ENCODE data around the gene BCS1L. TPM values are rescaled to one million over a fixed set of nuclear protein-coding genes. Genes with fewer than 3 reads are reported as not detected.

Gene BCS1L
- total and polyA plus RNA-seq, 2 of the 13 experiments (the other 11 are each of a cell fraction or from before 2014, with no cell fraction given): 48.9 to 76.0 TPM

GRCh38 chr2:218710687-218711549 is 51.4 kb downstream of the BCS1L start, which contains the start of gene TTLL4 (continued):
- TF ChIP-seq ZNF512 (CRISPR knock-in tag; IDR thresholded peaks at IDR 0.05): peak; percentile 91
- peak; percentile 92 for TF ChIP-seq HOXA3 (CRISPR knock-in tag; IDR thresholded peaks at IDR 0.05)
- TF ChIP-seq ATAD3A (CRISPR knock-in tag; IDR thresholded peaks at IDR 0.05): no peak
- no peak; the same call in 1 of the 2 replicates for TF ChIP-seq ZNF503 (CRISPR knock-in tag; IDR thresholded peaks at IDR 0.05)
- TF ChIP-seq TMF1 (CRISPR knock-in tag; IDR thresholded peaks at IDR 0.05; ENCODE audit: low read depth): peak; percentile 96
- TF ChIP-seq ZSCAN30 (CRISPR knock-in tag; IDR thresholded peaks at IDR 0.05): peak; percentile 73; the same call in 1 of the 2 replicates
- TF ChIP-seq ZNF18 (CRISPR knock-in tag; IDR thresholded peaks at IDR 0.05; ENCODE audit: insufficient replicate concordance): peak; percentile 98
- peak; percentile 57 for TF ChIP-seq RBM39 (IDR thresholded peaks at IDR 0.05; ENCODE audit: low read depth, low read length, poor library complexity, severe bottlenecking)
- peak; percentile 76; the same call in 1 of the 2 replicates for TF ChIP-seq ZNF446 (CRISPR knock-in tag; IDR thresholded peaks at IDR 0.05)
- peak; percentile 28; the same call in 1 of the 2 replicates for TF ChIP-seq ZNF263 (CRISPR knock-in tag; IDR thresholded peaks at IDR 0.05)
- peak; percentile 96 for TF ChIP-seq MXD4 (CRISPR knock-in tag; IDR thresholded peaks at IDR 0.05)
- TF ChIP-seq ZNF33A (CRISPR knock-in tag; IDR thresholded peaks at IDR 0.05; ENCODE audit: borderline replicate concordance): no peak; the same call in 1 of the 2 replicates
- no peak for TF ChIP-seq SMARCC2 (IDR thresholded peaks at IDR 0.05)
- peak; percentile 93 for TF ChIP-seq REPIN1 (CRISPR knock-in tag; IDR thresholded peaks at IDR 0.05; ENCODE audit: borderline replicate concordance, low read depth)
- no peak; the same call in 1 of the 2 replicates for TF ChIP-seq MTF1 (CRISPR knock-in tag; IDR thresholded peaks at IDR 0.05)
- TF ChIP-seq NFE2L1 (CRISPR knock-in tag; IDR thresholded peaks at IDR 0.05; ENCODE audit: borderline replicate concordance): peak; percentile 84; the same call in 1 of the 2 replicates
- TF ChIP-seq SAFB2 (CRISPR knock-in tag; IDR thresholded peaks at IDR 0.05; ENCODE audit: borderline replicate concordance, low read depth): peak; percentile 90
- TF ChIP-seq THAP11 (CRISPR knock-in tag; IDR thresholded peaks at IDR 0.05): peak; percentile 98
- TF ChIP-seq MYC (CRISPR knock-in tag; IDR thresholded peaks at IDR 0.05; ENCODE audit: borderline replicate concordance): peak; percentile 97
- TF ChIP-seq SIN3A (IDR thresholded peaks at IDR 0.05; ENCODE audit: borderline replicate concordance, low read depth, low read length): peak; percentile 14; the same call in 1 of the 2 replicates
- TF ChIP-seq ZNF225 (CRISPR knock-in tag; IDR thresholded peaks at IDR 0.05): peak; percentile 98
- peak; percentile 92 for TF ChIP-seq ZNF614 (CRISPR knock-in tag; IDR thresholded peaks at IDR 0.05; ENCODE audit: borderline replicate concordance)

All from HepG2 (cell line).